M059J (cell line): ENCODE measurements around the gene SMYD3. TPM values are rescaled to one million over a fixed set of nuclear protein-coding genes. Genes with fewer than 3 reads are reported as not detected.

Source experiments
- DNase-seq: peaks from one replicate; pipeline ENCODE4 v3.0.0-alpha.2; 2012; ENCODE audit warnings: low read depth
- total RNA-seq: library from RNA; depleted of rRNA; stranded (reverse); fragments of >200 nt; shearing (Covaris generic); gene quantifications from 2 replicates; pipeline ENCODE4 v1.2.3, GENCODE V29; 2014

The SMYD3 gene
- total RNA-seq, 1 experiment from 2014 or later: 35.5 TPM

DNA sequence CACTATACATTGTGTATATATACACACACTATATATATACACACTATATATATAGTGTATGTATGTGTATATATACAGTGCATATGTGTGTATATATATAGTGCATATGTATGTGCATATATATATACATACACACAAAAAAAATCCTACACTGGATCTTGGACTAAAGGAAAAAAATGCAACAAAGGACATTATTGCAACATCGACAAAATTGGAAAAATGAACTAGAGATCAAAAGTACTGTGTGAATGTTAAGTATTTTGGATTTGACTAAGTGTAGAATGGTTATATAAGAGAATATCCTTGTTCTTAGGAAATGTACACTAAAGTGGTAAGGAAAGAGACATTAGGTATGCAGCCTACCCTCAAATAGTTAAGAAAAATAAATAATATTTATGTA, 36.5 kb downstream of the SMYD3 start:
- no peak for DNase-seq

- DNase-seq: no peak
Measured at GRCh38 chr1:246462986-246463385, 44.1 kb downstream of the SMYD3 start.

- DNase-seq: no peak
Measured at GRCh38 chr1:246460406-246460805, 46.7 kb downstream of the SMYD3 start.

DNA sequence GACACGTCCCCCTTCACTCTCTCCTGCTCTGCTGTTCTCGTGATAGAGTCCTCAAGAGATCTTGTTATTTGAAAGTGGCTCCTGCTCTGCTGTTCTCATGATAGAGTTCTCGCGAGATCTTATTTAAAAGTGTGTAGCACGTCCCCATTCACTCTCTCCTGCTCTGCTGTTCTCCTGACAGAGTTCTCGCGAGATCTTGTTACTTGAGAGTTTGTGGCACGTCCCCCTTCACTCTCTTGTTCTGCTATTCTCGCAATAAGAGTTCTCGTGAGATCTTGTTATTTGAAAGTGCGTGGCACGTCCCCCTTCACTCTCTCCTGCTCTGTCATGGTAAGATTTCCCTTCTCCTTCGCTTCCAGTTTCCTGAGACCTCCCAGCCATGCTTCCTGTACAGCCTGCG, 47.9 kb downstream of the SMYD3 start:
- no peak for DNase-seq

GRCh38 chr1:246455476-246455875, 51.6 kb downstream of the SMYD3 start:
- no peak for DNase-seq

DNA sequence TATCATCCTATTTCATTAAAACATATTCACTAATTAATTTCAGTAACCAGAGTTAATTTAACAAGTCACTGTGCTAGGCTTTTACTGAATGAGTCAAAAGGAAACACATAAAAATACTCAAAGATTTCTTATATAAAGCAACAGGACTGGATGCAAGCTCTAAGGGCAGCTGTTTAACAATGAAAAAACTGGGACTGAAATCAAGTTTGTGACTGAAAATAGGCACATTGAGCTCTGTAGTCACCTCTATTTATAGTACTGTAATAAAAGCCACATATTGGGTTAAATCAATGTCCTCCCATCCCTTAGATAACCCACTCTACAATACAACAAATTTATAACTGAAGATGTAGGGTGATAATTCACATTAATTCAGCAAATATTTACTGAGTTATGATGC, 52.4 kb downstream of the SMYD3 start:
- DNase-seq: no peak

DNA sequence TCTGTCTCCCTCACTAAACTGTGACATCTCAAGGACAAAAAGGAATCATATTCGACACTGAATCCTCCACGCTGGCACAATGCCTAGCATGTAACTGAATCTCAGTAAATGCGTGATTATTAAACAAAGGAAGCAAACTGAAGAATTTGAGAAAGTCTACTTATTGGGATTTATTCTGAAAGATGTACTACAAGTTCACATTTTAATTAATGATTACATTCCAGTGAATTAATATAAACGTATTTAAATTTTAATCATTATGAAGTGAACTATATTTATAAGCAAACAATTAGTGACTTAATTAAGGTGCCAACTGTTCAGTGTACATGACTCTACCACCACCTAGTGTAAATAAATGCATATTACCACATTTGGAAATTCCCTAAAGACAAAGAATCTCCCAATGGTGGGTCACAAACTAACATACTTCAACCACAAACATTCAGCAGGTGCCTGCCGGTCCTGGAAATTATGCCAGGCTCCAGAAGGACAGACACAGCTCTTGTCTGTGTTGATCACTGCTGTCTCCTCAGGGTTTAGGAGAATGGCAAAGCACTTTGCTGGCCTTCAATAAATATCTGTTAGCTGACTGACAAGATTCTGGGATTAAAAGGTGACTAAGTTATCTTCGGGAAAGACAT, 56.3 kb downstream of the SMYD3 start:
- DNase-seq: peak; percentile 24

- no peak for DNase-seq
Measured at GRCh38 chr1:246448373-246448772, 58.7 kb downstream of the SMYD3 start.

DNA sequence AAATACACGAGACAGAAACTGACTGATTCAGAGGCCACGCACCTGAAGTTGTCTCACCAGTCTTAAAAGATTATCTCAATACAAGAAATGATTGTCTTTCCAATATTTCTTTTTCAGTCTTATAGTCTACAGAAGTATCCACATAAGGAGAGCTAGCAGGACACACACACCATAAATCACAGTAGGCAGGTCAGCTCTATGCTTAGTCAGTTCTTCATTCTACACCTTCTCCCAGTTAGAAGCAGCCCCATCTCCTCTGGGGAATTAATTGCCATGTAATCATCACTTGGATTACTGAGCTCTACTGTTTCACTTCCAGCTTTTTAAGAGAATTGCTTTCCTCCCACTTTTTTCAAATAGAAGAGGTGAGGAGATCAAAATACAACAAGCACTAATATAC, 59.6 kb downstream of the SMYD3 start:
- no peak for DNase-seq

DNA sequence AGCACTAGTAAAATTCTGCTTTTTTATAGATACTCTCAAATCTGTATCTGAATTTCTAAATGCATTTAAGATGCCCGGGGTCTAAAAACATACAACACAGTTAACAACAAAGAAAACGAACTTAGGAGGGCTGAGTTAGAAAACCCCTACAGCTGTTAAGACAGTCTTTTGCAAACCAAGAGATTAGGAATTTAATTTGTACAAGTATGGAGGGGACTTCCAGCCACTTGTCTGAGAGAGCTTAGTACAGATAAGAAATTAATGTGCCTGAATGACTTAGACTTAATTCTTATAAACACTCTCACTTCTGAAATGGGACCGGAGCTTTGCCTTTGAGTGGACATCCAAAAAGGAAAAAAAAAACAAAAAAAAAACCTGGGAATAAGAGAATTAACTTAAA, 61.6 kb downstream of the SMYD3 start:
- no peak for DNase-seq

DNA sequence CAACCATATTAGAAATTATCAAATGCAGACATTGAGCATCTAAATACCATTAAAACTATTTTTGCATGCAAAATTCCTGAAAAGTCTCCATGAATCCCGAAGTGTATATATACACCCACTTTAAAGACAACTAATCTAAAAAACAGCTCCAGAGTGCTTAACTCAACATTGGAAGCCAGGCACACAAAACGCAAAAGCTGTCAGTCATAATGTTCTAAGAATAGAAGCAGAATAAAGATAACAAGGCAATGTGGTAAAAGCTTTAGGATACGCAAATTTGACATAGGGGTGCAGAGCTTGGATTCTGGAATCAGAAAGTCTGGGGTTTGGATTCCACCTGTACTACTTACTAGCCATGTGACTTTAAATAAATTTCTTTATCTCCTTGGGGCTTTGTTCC, 62.5 kb downstream of the SMYD3 start:
- no peak for DNase-seq

DNA sequence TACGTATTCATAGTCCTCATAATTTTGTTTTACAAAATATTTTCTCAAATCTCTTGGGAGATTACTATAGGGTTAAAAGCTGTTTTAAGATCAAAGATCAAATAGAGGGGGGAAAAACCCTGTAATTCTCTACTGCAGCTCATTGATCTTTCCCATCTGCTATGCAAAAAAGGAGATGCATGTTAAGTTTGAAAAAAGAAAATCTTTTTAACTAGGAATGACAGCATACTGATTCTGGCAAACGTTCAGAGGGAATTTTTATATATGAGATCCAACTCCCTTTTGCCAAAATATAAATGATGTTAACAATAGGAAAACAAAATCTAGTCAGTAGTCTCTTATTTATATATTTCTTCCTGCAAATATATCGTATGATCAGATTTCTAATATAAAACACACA, 69.1 kb downstream of the SMYD3 start:
- DNase-seq: no peak

- DNase-seq: no peak
Measured at GRCh38 chr1:246435421-246436041, 71.5 kb downstream of the SMYD3 start.

GRCh38 chr1:246434335-246434734, 72.7 kb downstream of the SMYD3 start:
- no peak for DNase-seq

DNA sequence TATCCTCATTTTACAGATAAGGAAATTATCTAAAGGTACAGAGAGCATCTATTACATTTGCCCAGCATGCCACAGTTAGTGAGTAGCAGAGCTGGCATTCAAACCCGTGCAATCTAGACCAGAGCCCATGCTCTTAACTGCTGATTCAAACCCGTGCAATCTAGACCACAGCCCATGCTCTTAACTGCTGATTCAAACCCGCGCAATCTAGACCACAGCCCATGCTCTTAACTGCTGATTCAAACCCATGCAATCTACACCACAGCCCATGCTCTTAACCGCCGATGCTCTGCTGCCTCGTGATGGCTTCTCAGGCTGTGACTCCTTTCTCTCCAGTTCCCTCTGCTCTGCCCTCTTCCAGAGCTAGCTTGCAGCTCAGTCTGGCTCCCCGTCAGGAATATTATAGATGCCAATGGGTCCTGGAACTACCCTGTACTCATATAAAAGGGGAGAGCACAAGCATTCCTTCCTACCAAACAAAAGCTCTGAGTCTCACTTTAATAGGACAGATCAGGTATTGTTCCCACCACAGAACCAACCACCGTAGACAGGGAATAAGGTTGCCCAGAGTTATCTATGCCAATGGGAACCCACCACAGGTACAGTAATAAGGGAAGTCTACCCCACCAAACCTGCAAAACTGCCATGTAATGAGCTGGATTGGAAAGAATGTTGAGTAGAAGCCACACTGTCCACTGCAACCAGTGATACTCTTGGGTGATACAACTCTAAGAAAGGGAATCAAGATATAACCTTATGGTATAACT, 78.4 kb downstream of the SMYD3 start:
- DNase-seq: peak; percentile 98

- peak; percentile 58 for DNase-seq
Measured at GRCh38 chr1:246427611-246428010, 79.5 kb downstream of the SMYD3 start.

DNA sequence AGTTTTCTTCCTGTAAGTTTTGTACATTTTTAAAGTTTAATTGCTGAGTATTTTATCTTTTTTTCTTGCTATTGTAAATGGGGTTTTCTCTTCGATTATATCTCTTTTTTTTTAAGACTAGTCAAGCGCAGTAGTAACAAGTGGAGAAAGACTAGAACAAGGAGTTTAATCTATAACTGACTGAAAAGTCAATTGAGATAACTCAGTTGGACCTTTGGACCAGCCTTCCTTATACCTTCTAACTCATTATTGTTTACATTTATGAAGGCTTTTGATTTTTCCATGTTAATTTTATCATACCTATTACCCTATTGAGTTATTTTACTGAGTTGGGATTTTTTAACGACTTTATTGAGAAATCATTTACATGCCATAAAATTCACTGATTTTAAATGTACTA, 81.2 kb downstream of the SMYD3 start:
- no peak for DNase-seq

DNA sequence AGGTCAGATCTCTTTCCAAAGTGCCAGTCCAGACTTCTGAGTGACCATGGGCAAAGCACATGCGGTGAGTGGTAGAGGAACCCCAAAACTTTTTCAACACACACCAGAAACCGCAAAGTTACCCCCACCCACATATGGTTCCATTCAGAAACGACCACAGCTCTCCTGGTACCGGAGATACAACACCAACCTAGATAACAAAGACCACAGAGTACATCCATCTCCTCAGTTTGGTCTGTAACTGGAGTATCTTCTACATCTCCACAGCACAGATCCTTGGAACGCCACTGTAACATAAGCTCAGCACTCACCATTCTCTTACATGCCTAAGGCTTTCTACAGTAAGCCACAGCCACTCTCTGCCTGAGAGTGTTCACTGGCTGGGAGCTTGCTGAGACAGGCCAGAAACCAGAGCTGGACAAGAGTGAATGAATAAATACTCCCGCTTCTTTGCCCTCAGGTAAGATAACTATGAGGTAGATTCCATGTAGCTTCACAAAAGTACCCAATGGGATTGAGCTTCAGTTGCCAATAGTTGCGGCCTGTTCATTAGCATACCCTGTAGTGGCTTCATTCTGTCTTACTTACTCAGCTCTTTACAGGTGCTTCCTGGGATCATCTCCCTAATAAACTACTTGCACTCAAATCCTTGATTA, 81.8 kb downstream of the SMYD3 start:
- DNase-seq: no peak

DNA sequence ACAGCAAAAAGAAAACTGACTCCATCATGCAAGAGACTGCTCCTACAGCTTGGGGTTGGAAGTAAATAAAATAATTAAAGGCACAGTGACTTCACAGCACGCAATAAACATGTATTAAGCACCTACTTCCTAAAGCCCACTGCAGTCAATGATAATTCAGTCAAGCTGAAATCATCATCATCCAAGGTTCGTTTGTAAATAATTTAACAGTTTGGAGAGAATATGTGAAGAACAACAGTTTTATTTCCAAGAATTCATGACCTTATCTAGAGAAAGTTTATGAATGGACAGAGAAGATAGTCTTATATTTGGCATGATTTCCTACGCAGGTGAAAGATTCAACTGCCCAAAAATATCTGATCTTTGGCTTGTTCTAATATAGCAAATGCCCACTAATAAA, 86.8 kb downstream of the SMYD3 start:
- DNase-seq: no peak

DNA sequence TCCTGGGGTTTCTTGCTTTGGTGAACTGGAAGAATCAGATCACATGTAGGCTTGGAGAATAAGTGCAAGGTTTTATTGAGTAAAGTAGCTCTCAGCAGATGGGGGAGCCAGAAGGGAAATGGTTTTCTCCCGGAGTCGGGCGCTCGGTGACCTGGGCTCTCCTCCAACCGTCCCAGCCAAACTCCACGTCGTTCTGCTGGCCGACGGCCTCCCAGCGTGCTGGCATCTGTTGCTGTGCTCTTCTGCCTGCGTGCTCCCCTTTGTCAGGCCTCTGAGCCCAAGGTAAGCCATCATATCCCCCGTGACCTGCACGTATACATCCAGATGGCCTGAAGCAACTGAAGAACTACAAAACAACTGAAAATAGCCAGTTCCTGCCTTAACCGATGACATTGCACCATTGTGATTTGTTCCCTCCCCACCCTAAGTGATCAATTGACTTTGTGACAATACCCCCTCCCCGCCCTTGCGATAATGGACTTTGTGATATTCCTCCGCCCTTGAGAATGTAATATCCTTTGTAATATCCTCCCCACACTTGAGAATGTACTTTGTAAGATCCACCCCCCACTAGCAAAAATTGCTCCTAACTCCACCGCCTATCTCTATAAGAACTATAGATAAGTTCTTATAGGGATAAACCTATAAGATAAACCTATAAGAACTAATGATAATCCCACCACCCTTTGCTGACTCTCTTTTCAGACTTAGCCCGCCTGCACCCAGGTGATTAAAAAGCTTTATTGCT, 88.3 kb downstream of the SMYD3 start:
- no peak for DNase-seq

DNA sequence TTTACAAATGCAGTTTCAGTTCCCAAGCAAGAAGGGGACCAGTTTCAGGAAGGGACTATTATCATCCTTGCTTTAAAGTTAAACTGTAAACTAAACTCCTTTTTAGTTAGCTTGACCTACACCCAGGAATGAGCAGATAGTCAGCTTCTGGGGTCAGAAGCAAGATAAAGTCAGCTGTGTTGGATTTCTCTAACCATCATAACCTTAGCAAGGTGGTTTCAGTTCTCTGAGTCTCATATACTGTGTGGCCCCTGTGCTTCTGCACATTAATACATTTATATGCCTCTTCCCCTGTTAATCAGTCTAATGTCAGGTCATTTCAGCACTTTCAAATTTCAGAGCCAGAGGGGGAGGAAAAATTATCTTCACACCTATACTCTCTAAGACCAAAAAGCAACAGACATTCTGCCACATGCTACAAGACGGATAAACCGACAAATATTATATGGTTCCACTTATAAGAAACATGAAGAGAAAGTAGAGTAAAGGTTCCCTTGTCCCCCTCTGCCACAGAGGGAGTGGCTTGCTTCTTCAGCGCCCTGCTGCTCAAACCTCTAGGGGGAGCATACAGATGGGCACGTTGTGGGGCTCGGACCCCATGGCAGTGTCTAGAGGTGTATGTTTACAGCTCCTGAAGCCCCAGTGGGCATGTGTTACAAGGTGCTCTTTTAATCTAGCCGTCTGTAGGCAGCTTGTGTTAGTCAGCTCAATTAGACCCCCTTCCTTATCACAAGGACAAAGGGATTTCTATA, 89.1 kb downstream of the SMYD3 start:
- DNase-seq: no peak
